KG1 (cell line): ENCODE measurements around the gene TIMM8B.
"Not testable (repeated sequence)": the region's sequence is repeated elsewhere in the genome, so short reads cannot be mapped to it uniquely, and the experiment has no call there.

Source experiments
- DNase-seq: peaks from one replicate; lab custom pipeline; 2025; lab: John Stamatoyannopoulos, UW

The TIMM8B gene, protein sequence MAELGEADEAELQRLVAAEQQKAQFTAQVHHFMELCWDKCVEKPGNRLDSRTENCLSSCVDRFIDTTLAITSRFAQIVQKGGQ

DNA sequence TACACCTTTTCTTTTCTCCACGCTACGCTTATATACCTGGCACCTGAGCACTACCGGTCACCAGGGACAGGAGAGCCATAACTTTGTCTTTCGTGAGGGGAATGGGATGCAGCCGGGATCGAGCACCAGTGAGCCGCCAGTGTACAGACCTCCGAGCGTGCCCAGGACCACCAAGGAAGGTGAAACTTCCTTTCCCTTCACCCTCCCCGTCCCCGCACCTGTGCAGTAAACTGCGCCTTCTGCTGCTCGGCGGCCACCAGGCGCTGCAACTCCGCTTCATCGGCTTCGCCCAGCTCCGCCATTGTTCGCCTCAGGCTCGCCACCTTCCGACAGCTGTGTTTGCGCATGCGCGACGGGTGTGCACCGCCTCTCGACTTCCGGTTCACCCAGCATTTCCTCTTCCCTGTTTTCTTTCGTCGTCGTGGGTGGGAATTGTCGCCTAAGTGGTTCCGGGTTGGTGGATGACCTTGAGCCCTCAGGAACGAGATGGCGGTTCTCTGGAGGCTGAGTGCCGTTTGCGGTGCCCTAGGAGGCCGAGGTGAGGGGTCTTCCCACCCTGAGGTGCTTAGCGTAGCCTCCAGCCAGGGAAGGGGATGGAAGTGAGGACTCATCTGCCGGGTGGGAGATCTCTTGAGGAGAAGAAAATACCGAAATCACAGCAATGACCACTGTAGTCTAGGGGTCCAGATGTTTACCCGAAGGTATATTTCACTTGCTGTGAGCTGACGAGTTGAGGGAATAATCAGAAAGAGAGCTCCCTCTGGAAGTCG, at the start of gene TIMM8B, which contains the start of gene SDHD:
TSS of gene TIMM8B (minus strand) at position 335 of the 770 bp plus-strand sequence. CDS start at position 302, 33 bp downstream.
TSS of gene SDHD (plus strand) at position 452 of the 770 bp plus-strand sequence. CDS start at position 487, 35 bp downstream.
- DNase-seq, result peak; percentile 98

DNA sequence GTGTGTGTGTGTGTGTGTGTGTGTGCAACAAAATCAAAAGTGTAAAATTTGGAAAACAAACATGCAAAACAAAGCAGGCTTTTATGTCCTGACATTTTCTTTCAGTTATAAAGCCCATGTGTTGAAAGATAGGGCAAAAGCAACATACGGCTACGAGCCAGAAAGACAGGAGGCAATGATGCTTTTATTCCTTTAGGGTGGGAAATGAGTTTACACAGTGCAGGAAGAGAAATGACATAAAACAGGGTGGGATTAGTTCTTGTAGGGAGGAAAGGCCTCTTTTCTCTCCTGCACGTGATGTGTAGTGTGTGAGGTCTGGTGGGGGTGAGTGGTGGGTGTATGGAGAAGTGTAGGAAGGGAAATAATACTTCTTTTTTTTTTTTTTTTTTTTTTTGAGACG, 47.9 kb upstream of the TIMM8B start:
- no peak for DNase-seq

DNA sequence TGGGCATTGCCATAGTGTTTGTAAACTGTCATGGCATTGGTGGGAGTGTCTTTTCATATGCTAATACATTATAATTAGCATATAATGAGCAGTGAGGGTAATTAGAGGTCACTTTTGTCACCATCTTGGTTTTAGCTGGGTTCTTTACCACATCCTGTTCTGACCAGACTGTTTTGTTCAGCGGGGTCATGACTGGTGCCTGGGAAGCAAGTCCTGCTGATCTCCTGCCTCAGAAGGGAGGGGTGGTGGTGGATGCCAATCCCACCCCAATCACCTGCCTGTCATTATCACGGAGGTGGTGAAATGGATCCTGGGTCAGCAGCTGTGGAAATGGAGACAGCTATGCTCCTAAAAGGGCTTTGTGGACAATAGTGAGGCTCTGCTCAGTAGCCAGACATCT, 46.2 kb upstream of the TIMM8B start:
- DNase-seq, result peak; percentile 19

DNA sequence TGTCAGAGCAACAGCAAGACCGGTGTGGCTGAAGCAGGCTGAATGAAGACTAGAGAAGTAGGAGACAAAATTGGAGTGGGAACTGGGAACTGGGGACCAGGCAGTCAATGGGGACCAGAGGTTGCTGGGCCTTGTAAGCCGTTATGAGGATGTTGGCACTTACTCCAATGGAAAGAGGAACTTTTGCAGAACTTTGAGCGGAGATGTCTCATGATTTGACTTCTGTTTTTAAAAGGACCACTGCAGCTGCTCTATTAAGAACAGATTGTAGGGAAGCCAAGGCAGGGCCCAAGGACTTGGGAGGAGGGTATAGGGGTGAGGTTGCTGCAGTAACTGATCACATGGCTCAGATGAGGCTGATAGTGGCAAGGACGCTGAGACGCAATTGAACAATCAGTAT, 43.1 kb upstream of the TIMM8B start:
- DNase-seq, result no peak

DNA sequence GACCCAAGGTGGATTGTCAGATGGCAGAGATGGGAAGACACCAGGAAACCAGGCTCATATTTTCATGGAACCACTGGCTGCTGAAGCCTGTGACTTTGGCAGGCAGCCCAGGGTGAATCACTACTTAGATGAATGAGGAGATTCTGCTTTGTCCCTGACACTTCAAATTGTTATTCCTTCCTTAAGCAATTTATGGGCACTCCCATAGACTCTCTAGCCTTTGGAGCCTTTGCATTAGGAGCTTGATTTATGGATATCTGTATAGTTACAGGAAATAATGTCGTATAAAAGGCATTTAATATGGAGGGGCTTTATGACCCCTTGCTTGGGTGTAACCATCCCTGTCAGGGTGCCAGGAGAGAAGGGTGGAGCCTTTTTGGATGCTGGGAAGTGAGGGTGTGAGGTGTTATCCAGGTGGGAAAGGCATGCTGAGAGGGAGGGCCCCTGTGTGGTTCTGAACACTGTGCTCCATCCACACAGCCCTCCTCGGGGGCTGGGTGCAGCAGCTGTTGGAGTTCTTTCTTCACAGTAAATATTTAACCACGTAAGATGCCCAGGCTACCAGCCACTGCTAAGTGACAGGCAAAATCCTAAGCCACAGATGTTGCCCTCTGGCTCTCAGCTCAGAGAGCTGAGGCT, 42.0 kb upstream of the TIMM8B start:
- DNase-seq, result no peak

DNA sequence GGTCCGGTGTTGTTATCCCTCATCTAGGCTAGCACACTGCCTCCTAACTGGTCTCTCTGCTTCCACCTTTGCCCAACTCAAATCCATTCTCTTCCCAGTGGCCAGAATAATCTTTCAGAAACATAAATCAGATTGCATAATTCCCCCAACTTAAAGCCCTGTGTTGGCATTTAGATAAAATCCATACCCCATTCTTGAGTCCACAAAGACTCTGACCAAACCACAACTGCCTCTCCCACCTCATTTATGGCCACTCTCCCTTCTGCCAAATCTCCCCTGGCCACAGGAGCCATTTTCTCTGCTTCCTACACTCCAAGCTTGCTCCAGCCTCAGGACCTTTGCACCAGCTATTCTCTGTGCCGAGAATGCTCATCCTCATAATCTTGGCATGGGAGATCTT, 40.5 kb upstream of the TIMM8B start:
- no peak for DNase-seq

DNA sequence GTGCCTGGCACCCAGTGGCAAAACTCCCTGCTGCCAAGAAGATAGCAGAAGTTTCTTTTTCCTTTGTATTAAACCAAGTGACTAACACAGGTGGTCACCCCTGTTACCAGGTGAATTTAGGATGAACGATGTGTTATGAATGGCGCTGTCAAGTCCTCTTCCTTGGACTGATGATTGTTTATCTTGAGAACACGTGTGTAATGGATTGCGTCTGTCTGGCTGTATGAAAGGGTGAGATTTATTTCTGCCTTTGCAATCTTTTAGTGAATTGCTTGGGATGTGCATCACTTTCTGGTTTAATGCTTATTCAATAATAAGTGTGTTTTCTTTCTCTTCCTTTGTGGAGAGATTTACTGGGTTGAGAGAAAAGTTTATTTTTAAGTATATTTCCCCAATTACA, 36.6 kb upstream of the TIMM8B start:
- DNase-seq, result no peak

DNA sequence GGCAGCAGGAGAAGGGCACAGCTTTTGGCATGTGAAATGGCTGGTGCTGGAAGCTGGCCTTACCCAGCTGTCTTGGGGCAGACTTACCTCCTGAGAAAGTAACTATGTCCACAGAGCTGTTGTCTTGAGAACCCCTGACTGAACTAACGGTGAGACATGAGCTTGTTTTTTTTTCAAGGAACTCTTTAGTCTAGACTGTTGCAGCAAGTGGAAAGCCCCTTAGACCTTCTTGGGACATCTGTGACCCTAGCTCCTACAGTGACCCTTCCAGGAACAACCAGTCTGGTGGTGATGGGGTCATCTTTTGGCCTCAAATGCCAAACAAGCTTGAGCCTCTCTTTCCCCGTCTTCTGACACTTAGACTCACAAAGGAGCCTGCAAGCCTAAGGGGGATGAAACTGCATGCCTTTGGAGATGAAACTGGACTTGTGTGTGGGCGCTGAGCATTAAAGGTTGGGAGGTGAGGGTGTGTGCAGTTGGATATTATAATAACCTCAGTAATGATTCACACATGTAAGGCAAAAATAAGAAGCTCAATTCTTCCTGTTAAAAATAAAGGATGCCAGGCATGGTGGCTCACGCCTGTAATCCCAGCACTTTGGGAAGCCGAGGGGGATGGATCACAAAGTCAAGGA, 35.5 kb upstream of the TIMM8B start:
- no peak for DNase-seq

DNA sequence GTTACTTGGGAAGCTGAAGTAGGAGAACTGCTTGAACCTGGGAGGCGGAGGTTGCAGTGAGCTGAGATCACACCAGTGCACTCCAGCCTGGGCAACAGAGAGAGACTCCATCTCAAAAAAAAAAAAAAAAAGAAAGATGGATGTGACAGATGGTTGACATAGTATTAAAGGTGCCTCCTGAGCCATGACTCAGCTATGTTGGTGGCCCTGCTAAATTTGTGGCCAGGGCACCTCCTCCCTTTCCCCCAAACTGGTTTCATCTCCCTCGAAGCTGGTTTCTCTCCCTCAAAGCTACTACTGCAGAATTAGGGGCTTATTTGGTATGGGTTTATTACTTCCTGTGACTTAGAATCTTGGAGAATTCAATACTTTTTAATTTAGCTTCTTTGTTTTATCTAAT, 31.6 kb upstream of the TIMM8B start:
- DNase-seq, result no peak

DNA sequence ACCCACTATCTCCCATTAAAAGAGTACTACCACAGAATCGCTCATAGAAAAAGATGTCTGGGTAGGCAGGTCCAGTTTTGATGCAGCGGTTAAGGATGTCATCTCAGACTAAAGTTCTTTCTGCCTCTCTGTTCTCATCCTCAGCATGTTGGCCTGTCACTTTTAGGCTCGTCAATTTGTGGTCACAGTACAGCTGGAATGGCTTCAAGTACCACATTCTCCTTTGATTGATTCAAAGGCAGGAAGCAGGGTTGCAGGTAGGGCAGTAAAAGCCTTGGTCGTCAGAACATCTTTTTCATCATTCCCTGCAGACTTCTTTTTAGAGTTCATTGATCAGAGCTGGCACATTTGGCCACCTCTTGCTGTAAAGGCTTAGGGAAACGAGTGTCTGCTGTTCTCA, 28.8 kb upstream of the TIMM8B start:
- DNase-seq, result no peak

DNA sequence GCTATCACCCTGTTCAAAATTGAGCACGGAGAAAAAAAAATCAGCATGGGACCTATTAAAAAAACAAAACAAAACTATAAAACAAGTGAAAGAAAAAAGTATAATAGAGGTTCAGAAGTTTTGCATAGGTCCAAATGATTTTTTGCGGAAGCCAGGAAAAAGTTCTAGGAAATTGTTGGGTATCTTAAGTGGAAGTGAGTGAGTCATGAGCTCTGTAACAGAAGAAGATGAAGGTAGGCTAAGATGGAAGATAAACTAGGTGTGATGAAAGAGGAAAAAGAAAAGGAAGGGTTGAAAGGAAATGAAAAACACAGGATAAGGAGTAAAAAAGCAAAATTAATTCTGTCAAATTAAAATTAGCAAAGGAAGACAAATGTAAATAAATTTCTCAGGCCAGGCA, 27.9 kb upstream of the TIMM8B start:
- DNase-seq, result no peak

DNA sequence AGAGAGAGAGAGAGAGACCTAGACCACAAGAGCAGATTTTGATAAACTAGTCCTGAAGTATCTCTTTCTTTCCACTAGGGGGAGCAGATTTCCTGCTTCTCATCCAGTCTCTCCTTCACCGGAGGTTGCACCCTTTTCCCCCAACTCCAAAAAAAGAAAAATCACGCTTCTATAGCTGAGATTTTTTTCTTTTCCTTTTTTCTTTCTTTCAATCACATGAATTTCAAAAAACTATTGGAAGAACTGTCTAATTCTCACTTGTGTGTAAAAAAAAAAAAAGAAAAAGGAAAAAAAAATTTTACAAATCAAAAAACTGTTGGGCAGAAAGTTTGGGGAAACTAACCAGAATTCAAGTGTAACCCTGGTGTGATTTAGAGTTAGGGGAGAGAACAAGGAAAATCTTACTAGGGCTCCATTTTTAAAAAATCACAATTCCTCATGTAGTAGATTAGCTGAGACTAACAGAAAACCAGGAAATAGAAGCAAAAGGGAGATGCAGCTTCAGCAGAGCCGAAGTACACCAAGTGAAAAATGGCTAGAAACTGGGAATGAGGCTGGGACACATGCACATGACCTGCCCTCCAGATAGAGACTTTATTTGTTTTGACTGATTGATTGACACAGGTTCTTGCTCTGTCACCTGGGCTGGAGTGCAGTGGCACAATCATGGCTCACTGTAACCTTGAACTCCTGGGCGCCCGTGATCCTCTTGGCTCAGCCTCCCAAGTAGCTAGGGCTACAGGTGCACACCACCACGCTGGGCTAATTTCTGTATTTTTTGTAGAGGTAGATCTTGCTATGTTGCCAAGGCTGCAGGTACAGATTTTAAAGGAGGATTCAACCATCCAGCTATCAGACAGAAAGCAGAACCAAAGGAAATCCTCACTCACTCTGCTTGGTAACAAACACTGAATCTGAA, 27.2 kb upstream of the TIMM8B start:
- DNase-seq, result peak; percentile 50

DNA sequence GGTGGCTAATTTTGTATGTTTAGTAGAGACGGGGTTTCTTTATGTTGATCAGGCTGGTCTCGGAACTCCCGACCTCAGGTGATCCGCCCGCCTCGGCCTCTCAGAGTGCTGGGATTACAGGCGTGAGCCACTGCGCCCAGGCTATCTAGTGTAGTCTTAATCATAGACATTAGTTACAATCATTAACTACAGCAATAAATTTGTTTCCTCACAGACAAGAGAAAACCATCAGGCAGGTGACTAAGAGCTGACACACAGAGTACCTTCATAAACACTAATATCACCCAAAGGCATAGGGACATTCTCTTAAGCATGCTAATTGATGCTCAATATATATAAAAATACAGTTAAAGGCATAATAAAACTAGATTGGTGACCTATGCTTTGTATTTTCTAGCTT, 19.5 kb upstream of the TIMM8B start:
- no peak for DNase-seq

DNA sequence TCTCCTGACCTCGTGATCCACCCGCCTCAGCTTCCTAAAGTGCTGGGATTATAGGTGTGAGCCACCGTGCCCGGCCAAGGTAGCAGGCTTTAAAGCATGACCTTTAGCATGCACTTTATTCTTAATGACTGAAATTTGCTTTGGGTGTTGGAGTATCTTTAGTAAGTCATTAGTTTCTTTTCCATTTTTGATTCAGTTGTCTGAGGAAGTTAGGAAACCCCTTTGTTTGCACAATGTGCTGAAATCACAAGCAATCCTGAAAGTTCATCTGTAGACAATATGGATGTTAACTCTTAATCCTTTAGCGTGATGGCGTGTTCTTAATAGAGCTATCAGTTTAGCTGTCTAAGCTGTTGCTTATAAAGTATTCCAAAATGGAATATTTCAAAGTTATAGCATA, 16.9 kb upstream of the TIMM8B start:
- no peak for DNase-seq

DNA sequence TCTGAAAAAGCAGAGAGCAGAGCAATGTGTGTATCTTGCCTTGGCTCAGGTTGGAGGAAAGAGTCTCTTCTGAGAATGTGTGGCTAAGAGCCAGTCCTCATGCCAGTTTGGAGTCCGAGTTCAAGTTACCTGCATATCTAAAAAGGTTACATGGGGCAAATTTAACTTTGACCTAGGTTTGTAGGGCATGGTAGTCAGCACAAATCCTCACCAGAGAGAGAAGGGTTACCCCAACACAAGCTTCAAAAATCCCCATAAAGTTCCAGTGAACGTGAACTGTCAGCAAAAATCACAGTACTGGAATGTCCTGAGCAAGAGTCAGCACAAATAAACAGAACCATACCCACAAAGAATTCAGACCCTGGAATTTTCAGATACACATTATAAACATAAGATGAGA, 13.9 kb upstream of the TIMM8B start:
- DNase-seq, result no peak

DNA sequence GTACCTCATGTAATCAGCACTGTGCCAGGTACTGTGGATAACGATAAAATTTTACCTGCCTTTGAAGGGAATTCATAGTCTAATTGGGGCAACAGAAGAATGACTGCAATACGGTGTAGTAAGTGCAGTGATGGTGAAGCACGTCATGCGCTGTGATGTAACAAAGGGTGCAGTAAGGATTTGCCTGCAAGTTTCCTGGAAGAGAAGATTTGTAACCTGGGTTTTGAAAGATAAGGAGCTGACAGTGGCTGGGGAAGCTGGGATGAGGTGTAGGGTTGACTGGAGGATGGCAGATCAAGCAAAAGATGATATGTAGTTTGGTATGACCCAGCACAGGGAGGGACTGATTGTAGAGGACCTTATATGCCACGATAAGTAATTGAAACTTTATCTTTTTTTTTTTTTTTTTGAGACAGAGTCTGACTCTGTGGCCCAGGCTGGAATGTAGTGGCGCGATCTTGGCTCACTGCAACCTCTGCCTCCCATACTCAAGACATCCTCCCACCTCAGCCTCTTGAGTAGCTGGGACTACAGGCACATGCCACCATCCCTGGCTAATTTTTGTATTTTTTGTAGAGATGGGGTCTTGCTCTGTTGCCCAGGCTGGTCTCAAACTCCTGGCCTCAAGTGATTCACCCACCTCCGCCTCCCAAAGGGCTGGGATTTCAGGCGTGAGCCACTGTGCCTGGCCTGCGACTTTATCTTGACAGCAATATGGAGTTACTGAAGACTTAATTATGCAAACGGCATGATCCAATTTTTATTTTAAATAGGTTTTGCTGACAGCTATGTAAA, 11.4 kb upstream of the TIMM8B start:
- no peak for DNase-seq

DNA sequence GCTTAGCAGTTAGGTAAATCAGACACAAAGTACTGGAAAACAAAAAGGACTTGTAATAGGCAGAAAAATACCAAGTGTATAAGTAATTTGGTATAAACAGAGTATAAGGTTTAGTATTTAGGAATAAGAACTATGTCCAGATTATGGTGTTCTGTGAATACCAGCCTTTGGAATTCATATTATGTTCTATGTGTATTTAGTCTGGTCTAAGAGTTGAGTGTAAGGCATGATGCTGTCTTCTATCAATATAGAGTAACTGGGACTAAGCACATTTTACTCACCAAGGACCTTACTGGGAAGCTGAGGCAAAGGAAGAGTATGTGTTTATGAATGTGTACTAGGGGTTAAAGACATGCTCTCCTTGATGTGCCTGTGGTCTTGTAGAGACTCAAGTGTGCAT, 9.6 kb upstream of the TIMM8B start:
- no peak for DNase-seq

DNA sequence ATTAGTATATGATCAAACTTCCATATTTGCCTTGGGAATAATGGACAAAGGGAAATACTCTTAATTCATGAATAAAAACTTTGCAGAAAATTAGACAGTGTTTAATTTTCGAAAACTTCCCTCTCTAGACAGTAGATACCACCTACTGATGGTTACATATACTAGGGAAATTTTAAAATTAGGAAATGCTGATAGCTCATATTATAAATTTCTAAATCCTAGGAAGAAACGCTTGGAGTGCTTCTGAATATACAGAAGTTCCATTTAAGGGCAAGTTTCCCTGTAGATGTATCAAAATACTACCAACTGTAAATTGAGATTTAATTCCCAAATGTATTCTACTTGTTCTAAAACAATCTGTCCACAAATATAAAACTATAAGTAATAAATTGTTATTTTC, 8.7 kb upstream of the TIMM8B start:
- not testable (repeated sequence) for DNase-seq

DNA sequence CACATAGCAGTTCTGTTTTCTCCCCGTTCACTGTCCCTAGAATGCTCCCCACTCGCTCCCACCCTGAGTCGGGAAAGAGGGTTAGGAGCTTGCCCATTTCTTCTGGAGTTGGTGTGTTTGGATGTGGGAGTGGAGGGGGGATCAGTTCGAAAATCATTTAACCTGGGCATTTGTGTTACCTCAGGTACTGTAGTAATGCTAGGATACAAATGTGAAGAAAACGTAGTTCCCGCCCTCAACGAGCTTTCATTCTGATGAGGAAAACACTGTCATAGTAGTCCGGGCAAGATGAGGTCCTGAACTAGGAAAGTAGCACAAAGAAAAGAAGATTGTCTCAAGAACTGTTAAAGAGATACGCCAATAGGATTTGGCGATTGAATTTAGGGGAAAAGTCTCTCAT, 656 bp upstream of the TIMM8B start:
- no peak for DNase-seq

DNA sequence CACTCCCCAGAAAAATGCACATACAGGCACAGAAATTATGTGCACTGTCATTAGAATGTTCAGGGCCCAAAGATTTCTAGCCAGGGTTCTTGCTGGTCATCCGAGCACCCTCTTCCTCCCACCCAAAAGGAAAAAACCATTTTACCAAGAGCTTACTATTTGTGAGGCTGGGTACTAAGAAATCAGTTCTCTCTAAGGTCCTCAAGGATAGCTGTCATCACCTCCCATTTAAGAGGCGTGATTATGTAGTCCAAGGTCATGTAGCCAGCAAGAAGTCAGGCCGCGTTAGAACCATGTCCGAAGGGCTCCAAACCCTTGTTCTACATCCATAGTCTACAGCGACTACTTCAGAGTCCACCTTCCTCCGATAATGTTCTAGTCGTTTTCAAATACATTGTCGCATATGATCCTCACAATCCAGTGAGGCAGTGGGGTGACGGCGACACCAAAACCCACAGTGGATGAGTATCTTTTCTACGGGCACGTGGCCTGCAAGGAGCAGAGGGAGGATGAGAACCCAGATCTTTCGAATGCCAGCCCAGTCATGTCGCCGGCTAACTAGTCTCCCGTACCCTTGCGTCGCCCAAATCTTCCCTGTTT, 634 bp downstream of the TIMM8B start:
- peak; percentile 79 for DNase-seq

DNA sequence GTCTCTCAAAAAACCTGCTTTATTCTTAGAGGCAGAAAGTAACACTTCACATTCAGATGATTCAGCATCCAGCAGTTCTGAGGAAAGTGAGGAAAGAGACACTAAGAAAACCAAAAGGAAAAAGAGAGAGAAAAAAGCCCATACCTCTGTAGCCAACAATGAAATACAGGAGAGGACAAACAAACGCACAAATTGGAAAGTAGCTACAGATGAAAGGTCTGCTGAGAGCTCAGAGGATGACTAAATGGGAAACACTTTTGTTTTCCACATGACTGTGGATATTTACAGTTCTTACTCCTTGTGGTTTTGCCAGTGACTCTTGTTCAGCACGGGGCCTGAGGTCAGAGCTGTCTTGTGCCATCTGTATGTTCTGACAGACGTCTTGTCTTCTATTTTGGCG, 3.8 kb downstream of the TIMM8B start:
- DNase-seq, result no peak
